Nucleus accumbens (tissue), 56 donors: Measurements from ENCODE around the gene PAK2.
A peak's percentile ranks its signal among the peaks of the same experiment; 100 is the strongest.
"Not testable (repeated sequence)": the region's sequence is repeated elsewhere in the genome, so short reads cannot be mapped to it uniquely, and the experiment has no call there.

ENCODE experiments used
- DNase-seq, 56 donors: peaks; one replicate each; lab custom pipeline; 2025; lab: John Stamatoyannopoulos, UW

Gene PAK2

DNA sequence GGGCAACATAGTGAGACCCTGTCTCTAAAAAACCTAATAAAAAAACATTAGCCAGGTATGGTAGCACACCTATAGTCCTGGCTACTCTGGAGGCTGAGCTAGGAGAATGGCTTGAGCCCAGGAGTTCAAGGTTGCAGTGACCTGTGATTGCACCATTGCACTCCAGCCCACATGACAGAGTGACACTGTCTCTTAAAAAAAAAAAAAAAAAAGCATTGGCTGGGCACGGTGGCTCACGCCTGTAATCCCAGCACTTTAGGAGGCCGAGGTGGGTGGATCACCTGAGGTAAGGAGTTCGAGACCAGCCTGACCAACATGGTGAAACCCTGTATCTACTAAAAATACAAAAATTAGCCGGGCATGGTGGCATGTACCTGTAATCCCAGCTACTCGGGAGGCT lies 99.7 kb downstream of the PAK2 start:
- DNase-seq = not testable (repeated sequence)

DNA sequence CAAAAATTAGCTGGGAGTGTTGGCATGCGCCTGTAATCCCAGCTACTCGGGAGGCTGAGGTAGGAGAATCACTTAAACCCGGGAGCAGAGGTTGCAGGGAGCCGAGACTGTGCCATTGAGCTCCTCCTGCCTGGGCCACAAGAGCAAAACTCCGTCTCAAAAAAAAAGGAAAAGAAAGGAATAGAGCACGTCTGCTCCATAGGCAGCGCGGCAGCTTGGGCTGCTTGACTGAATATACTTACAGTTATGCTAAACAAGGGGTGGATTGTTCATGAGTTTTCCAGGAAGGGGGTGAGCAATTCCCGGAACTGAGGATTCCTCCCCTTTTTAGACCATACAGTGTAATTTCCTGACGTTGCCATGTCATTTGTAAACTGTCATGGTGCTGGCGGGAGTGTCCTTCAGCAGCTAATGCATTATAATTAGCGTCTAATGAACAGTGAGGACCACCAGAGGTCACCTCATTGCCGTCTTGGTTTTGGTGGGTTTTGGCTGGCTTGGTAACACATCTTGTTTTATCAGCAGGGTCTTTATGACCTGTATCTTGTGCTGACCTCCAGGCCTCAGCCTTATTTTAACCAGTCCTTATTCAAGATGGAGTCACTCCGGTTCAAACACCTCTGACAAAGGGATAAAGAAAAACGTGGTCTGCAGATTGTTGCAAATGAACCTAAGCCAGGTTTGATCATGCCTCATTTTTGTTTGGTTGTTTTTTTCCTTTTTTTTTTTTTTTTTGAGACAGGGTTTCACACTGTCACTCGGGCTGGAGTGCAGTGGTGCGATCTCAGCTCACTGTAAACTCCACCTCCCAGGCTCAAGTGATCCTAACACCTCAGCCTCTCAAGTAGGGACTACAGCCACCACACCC lies 103.1 kb downstream of the PAK2 start:
- peak in 2 of 56 donors; percentile 39 to 46 for DNase-seq

DNA sequence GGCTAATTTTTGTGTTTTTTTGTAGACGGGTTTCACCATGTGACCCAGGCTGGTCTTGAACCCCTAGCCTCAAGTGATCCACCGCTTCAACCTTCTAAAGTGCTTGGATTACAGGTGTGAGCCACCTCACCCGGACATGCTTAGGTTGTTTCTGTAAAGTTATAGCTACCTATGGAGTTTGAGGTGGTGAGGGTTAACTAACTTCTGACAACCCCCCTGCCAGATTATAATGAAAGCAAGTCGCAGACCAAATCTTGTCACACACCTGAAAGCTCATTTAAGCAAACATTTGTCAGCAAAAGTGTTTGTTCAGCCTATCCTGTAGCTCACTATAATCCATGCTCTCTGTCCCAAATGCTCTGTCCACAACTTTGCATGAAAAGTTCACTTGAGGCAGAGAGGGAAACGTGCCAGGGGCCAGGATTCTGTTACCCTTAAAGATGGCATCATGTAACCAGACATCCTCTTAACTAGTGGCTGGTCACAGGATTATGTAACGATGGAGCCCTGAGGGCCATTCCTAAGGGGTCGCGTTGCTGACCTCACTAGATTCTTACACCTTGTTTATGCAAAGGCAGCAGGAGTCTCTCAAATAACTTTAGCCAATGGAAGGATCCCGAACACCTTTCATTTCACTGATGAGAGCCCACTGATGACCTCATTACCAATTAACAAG lies 103.9 kb downstream of the PAK2 start:
- no peak for DNase-seq

DNA sequence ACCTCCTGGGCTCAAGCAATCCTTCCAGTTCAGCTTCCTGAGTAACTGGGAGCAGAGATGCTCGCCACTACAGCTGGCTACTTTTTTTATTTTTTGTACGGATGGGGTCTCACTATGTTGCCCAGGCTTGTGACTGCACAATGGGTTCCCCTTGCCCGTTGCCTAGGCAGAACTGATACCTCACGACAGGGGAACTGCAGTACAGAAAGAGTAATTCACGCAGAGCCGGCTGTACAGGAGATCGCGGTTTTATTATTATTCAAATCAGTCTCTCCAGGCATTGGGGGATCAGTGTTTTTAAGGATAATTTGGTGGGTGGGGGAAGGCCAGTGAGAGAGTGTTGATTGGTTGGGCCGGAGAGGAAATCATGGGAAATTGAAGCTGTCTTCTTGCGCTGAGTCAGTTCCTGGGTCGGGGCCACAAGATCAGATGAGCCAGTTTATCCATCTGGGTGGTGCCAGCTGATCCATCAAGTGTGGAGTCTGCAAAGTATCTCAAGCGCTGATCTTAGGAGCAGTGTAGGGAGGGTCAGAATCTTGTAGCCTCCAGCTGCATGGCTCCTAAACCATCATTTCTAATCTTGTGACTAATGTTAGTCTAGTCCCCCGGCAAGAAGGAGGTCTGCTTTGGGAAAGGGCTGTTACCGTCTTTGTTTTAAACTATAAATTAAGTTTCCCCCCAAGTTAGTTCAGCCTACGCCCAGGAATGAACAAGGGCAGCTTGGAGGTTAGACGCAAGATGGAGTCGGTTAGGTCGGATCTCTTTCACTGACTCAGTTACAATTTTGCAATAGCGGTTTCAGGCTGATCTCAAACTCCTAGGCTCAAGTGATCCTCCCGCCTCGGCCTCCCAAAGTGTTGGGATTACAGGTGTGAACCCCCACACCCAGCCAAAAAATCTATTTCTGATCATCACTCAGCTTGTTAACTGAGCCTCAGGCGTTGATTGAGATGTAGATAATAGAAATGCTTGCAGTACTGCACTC lies 104.9 kb downstream of the PAK2 start:
- not testable (repeated sequence) for DNase-seq

DNA sequence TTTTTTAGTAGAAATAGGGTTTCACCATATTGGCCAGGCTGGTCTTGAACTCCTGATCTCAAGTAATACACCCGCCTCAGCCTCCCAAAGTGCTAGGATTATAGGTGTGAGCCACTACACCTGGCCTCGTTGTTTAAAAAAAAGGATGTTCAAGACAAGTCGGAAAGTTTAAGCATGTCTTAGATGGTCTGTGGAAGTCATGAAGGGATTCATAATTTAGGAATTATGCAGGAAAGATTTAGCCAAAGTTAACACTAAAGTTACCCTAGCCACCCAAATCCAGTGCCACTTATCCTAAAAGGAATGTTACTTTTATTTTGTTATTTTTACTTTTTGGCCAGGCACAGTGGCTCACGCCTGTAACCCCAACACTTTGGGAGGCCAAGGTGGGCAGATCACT lies 108.7 kb downstream of the PAK2 start:
- DNase-seq = not testable (repeated sequence)

DNA sequence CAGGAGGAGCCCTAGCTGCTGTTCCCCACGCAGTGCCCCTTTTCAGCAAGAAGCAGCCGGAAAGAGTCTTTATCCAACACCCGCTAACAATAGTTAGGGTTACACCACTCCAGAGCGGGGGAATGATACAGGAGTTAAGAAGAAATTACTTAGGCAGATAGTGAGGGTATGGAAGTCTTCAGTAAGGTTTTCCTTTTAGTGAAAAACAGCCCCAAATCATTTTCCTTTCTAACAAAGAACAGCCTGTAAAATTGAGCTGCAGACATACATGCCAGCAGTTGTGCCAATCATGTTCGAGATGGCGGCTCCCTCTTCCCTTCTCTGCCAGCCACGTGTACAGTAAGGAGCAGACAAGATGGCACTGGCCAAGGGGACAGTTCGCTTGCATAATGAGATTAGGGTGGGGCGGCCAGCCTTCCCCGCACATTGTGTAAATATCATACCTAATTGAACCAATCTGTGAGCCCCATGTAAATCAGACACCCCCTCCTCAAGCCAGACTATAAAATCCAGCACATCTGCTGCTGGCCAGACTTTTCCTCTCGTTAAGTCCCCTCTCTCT lies 109.6 kb downstream of the PAK2 start:
- DNase-seq = no peak

DNA sequence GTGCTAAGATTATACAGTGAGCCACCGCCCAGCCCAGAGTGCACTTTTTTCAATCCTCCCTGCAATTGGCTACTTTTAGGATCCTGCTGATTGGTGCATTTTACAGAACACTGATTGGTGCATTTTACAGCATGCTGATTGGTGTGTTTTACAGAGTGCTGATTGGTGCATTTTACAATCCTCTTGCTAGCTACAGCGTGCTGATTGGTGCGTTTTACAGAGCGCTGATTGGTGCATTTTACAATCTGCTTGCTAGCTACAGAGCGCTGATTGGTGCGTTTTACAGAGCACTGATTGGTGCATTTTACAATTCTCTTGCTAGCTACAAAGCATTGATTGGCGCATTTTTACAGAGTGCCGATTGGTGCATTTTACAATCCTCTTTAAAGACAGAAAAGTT lies 123.3 kb downstream of the PAK2 start:
- DNase-seq = not testable (repeated sequence)

DNA sequence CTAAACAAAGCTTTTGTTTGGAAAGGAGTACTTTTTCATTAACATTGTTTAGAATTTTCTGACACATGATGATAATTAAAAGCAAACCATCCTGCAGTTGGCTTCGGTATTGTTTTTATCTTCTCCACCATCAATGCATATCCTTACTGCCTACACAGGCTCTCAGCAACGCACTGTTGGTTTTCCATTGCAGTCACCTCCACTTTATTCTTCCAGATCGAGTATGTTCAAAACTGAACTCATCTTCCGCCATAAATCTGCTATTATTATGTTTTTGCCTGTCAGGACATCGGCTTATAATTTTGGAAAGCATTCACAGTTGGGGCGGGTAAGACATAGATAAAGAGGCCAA lies 127.5 kb downstream of the PAK2 start:
- no peak for DNase-seq

DNA sequence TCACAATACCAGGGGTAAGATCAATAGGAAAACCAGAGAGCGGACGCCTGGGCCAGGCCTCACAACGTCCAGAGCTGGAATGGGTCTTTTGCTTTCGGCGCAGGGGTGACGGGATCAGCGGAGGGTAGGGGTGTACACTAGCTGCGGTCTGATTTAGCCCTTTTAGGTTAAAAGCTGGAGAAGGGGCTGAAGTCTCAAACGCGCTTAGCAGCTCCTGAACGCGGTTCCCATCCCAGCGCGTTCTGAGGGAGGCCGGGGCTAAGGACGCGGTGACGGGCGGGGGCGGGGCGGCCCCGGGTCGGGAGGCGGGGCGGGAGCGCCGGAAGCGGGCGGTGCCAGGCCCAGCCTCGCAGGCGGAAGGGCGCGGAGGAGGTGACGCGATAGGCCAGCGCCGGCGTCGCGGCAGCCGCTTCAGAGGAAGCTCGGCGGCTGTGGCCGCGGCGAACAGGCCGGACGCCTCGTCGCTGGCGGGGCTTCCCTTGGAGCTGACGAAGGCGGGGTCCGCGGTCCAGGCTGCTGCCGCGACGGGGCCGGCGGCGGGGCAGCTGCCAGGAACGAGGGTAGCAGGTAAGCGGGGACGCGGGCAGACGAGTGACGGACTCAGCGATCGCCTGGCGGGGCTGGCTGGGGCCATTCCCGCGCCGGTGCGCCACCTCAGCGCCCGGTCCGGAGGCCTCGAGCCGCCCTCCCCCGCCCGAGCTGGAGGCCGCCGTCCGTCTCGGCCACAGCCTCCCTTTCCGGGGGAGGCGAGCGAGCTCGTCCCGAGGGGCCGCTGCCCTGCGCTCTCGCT lies 128.0 kb downstream of the PAK2 start, which contains the start of gene SENP5:
TSS of gene SENP5 (plus strand) at position 414 of the 790 bp plus-strand sequence. CDS start 17,262 bp downstream, outside the sequence.
- DNase-seq = peak in 55 of 56 donors; percentile 42 to 94 (median 87)

DNA sequence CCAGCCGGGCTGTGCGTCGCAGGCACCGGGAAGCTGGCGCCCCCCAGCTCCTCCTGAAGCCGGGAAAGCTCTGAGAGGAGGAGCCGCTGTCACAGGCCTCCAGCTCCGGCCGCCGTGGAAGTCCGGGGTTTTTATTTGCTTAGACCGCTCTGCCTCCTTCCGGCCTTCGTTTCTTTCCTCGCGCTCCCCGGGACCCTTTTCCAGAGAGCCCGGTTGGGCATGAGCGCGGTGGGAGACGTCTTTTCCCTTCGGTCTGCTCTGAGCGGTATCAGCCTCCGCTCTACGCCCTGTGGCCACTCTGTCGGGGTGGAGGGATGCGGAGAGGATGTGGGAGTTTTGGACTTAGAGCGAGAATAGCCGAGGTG lies 128.6 kb downstream of the PAK2 start:
- peak in 20 of 56 donors; percentile 5 to 46 (median 26) for DNase-seq

DNA sequence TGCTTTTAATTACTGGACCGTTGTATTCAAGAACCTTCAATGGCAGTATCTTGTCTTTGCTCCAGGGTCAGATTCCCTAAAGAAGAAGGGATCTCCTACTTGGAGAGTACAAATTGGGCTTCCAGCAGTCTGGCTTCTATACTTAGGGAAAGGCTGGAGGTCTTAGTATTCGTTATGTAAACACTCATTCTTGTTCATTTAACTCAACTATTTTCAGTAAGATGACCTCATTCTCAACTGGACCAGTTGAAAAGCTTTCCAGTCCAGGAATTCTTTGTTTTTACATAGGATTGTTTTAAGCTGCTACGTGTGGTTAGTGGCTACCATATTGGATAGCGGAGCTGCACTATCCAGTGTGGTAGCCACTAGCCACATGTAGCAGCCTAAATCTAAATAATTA lies 132.7 kb downstream of the PAK2 start:
- no peak for DNase-seq

DNA sequence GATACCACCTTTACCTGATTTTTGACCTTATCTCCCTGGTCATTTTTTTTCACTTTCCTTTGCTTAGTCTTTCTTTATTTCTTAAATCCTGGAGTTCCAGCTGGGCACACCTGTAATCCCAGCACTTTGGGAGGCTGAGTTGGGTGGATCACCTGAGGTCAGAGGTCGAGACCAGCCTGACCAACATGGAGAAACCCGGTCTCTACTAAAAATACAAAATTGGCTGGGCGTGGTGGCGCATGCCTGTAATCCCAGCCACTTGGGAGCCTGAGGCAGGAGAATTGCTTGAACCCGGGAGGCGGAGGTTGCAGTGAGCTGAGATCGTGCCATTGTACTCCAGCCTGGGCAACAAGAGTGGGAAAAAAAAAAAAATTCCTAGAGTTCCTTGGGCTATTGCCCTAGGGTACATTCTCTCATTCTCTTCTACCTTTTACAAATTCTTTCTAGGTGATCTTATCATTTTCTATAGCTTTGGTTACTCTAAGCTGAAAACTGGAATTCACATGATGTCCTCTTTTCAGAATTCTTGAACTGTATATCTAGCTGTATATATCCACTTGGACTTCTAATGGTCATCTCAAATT lies 134.9 kb downstream of the PAK2 start:
- not testable (repeated sequence) for DNase-seq

DNA sequence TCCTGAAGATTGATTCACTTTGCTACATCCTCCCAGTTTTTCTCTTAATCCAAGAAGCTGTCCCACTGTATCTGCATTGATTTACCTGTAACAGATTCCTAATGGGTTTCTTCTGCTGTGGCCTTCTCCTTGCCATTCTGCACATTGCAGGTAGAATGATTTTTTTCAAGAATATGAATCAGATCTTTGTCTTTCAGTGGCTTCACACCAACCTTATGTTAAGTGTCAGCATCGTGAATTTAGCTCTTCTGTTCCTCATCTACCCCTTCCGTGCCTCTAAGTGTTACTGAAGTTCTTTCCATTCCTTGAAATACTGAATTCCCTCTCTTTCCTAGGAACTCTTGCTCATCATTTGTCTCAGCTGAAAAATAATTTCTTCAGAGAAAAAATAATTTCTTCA lies 135.6 kb downstream of the PAK2 start:
- no peak for DNase-seq
